ENCODE measurements around the gene RNF141. TPM values are rescaled to one million over a fixed set of nuclear protein-coding genes. Genes with fewer than 3 reads are reported as not detected.

RNF141 gene
- total and polyA plus RNA-seq, 10 of the 15 experiments (the other 5 are each of a cell fraction or from before 2014, with no cell fraction given), result 7.6 to 36.8 (median 13.6) TPM

GRCh38 chr11:10522276-10522675 lies 18.7 kb downstream of the RNF141 start:
- in situ Hi-C loops (cut with MboI) (no loop called here), intact Hi-C loops (cut with micrococcal nuclease; ENCODE audit: unreplicated experiment) (no loop called here)
- FAIRE-seq (no peak), DNase-seq (ENCODE audit: low read depth, low spot score) (no peak), ATAC-seq (no peak)
- SMC1A ChIA-PET (ENCODE audit: uncharacterized antibody, unreplicated experiment), result no interaction called here
- RAD21 ChIA-PET (ENCODE audit: unreplicated experiment), result no interaction called here
- Histone ChIP-seq H3K9ac (ENCODE audit: control insufficient read depth, insufficient read depth, low read length) (no peak overlapping the region), H3K4me1 (ENCODE audit: control insufficient read depth, insufficient read depth, low read length) (peaks cover 4% of the 10 kb centered on the region), H3K79me2 (ENCODE audit: control insufficient read depth, insufficient read depth, low read length) (no peaks in the 10 kb centered on the region), H2AFZ (ENCODE audit: control insufficient read depth, low read depth, low read length) (no peak overlapping the region), H4K20me1 (ENCODE audit: control insufficient read depth, insufficient read depth) (no peaks in the 10 kb centered on the region), H3K9me3 (replicated peaks; ENCODE audit: control insufficient read depth, insufficient read depth, low read length) (no peaks in the 10 kb centered on the region), H3K27me3 (replicated peaks in 1 of 2; ENCODE audit: control insufficient read depth in 2 of 2, insufficient read depth in 2 of 2, low read length in 1 of 2) (no peaks in the 10 kb centered on the region), H3K27ac (ENCODE audit: control insufficient read depth, insufficient read depth) (no peak overlapping the region), H3K36me3 (ENCODE audit: control insufficient read depth in 2 of 2, insufficient read depth in 2 of 2, low read length in 1 of 2) (no peaks in the 10 kb centered on the region), H3K4me3 (no peak overlapping the region), H3K4me2 (ENCODE audit: control insufficient read depth, insufficient read depth) (no peak overlapping the region)
- CTCF ChIA-PET, result no interaction called here
- WGBS (ENCODE audit: insufficient coverage, insufficient replicate concordance, low lambda C conversion rate, missing lambda C conversion rate), result 96% methylated on average over 1 of the region's 1 CpG
- TF ChIP-seq SRF (IDR thresholded peaks at IDR 0.05; ENCODE audit: low read depth in 2 of 2, low read length in 2 of 2) (no peak), FOXM1 (IDR thresholded peaks at IDR 0.05; ENCODE audit: low read depth, low read length) (no peak), CBX3 (IDR thresholded peaks at IDR 0.05; ENCODE audit: borderline replicate concordance, low read depth) (no peak), IRF3 (IDR thresholded peaks at IDR 0.05) (no peak), HDAC2 (IDR thresholded peaks at IDR 0.05) (no peak), RBBP5 (conservative IDR thresholded peaks at IDR 0.05) (no peak)
- TF ChIP-seq, protein P1, sequence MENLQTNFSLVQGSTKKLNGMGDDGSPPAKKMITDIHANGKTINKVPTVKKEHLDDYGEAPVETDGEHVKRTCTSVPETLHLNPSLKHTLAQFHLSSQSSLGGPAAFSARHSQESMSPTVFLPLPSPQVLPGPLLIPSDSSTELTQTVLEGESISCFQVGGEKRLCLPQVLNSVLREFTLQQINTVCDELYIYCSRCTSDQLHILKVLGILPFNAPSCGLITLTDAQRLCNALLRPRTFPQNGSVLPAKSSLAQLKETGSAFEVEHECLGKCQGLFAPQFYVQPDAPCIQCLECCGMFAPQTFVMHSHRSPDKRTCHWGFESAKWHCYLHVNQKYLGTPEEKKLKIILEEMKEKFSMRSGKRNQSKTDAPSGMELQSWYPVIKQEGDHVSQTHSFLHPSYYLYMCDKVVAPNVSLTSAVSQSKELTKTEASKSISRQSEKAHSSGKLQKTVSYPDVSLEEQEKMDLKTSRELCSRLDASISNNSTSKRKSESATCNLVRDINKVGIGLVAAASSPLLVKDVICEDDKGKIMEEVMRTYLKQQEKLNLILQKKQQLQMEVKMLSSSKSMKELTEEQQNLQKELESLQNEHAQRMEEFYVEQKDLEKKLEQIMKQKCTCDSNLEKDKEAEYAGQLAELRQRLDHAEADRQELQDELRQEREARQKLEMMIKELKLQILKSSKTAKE (IDR thresholded peaks at IDR 0.05; ENCODE audit: low read depth, poor library complexity, severe bottlenecking), result no peak
- no TSS peak for BruUV-seq (replicated peaks)
- POLR2A ChIA-PET, result no interaction called here

Data from GM12878 (cell line).